A549 (cell line): Measurements from ENCODE around the gene ZNF425. TPM values are rescaled to one million over a fixed set of nuclear protein-coding genes. Genes with fewer than 3 reads are reported as not detected.

Experiments
- ATAC-seq, 2 experiments: fragments of 200-7000 bp in 1 of 2; fragments of >200 bp in 1 of 2; cut with Nextera tagmentation in 1 of 2; cut with Tn5 transposase in 1 of 2; 3 replicates each; pipeline versions ENCODE4 v1.8.0 to v1.9.1; 2018 to 2020; ENCODE audit warnings: mild to moderate bottlenecking in 1 of 2, moderate library complexity in 1 of 2
- CTCF ChIA-PET: fragments of 300-600 bp; sonication (Branson Sonifier 250); formaldehyde crosslinking; extraction: SDS; loops from one replicate; lab custom pipeline; 2021; ENCODE audit warnings: antibody characterized with exemption, inconsistent platforms; lab: Yijun Ruan, JAX
- POLR2A ChIA-PET: fragments of 350-600 bp; formaldehyde crosslinking; extraction: SDS; loops from one replicate; lab custom pipeline; 2021; ENCODE audit warnings: antibody characterized with exemption, inconsistent platforms; lab: Yijun Ruan, JAX
- DNase-seq, 2 experiments: peaks; one replicate each; pipeline versions ENCODE4 v3.0.0 to v3.0.0-alpha.2; 2011 to 2016; ENCODE audit warnings: low read depth in 1 of 2, low spot score in 1 of 2
- FAIRE-seq: peaks from 2 replicates; lab custom pipeline; 2011; peaks lifted over from hg19 to GRCh38; lab: Jason Lieb, UNC
- H3K27ac ChIP-seq, 2 experiments: fragments of >200 bp; sonication (Bioruptor Twin); formaldehyde crosslinking; 3 replicates each; pipeline ENCODE4 v1.5.1; 2016 to 2017
- H3K4me1 ChIP-seq: fragments of >200 bp; sonication (Bioruptor Twin); formaldehyde crosslinking; 3 replicates; pipeline ENCODE4 v1.6.1; 2016
- H3K4me2 ChIP-seq: fragments of >200 bp; sonication (Bioruptor Twin); formaldehyde crosslinking; 3 replicates; pipeline ENCODE4 v1.6.1; 2016
- H3K4me3 ChIP-seq: fragments of >200 bp; sonication (Bioruptor Twin); formaldehyde crosslinking; 3 replicates; pipeline ENCODE4 v1.5.1; 2016
- H3K9me3 ChIP-seq: fragments of >200 bp; sonication (Bioruptor Twin); formaldehyde crosslinking; 3 replicates; pipeline ENCODE4 v1.6.1; 2016
- BHLHE40 ChIP-seq: IDR thresholded peaks from 2 replicates; pipeline ENCODE4 v1.6.1; 2012; ENCODE audit warnings: low read depth, low read length, inconsistent platforms
- CHD2 ChIP-seq: fragments of 150-350 bp; IDR thresholded peaks from 2 replicates; pipeline ENCODE4 v1.6.1; 2014; ENCODE audit warnings: low read length; ENCODE audit not compliant: partially characterized antibody
- EHF ChIP-seq: fragments of 250-450 bp; sonication (Bioruptor Pico); IDR thresholded peaks from 2 replicates; pipeline ENCODE4 v1.5.0; 2020; ENCODE audit warnings: mild to moderate bottlenecking
- EHMT2 ChIP-seq: fragments of 200-600 bp; sonication (generic); IDR thresholded peaks from 2 replicates; pipeline ENCODE4 v1.6.1; 2016; ENCODE audit warnings: antibody characterized with exemption, low read depth, mild to moderate bottlenecking, moderate library complexity
- EP300 ChIP-seq, 2 experiments: fragments of >200 bp; sonication (Bioruptor Twin); formaldehyde crosslinking; IDR thresholded peaks; 2 replicates in 1 of 2; 3 replicates in 1 of 2; pipeline ENCODE4 v1.6.1; 2016 to 2017
- FOSL2 ChIP-seq, 2 experiments: fragments of 450-650 bp in 1 of 2; fragments of >200 bp in 1 of 2; sonication (Bioruptor Twin) in 1 of 2; formaldehyde crosslinking; IDR thresholded peaks; 2 replicates each; pipeline versions ENCODE4 v1.5.0 to v1.6.1; 2016 to 2020; ENCODE audit warnings: mild to moderate bottlenecking in 1 of 2, moderate library complexity in 1 of 2
- FOXS1 ChIP-seq: fragments of 250-450 bp; sonication (Bioruptor Pico); IDR thresholded peaks from 2 replicates; pipeline ENCODE4 v1.5.0; 2020; ENCODE audit warnings: mild to moderate bottlenecking, moderate library complexity
- HOXA7 ChIP-seq: fragments of 250-450 bp; sonication (Bioruptor Pico); IDR thresholded peaks from 2 replicates; pipeline ENCODE4 v1.5.0; 2020; ENCODE audit warnings: mild to moderate bottlenecking, moderate library complexity
- HOXB13 ChIP-seq: fragments of 250-450 bp; sonication (Bioruptor Pico); IDR thresholded peaks from 2 replicates; pipeline ENCODE4 v1.5.0; 2020; ENCODE audit warnings: low read depth, mild to moderate bottlenecking, moderate library complexity
- MYC ChIP-seq: IDR thresholded peaks from 2 replicates; pipeline ENCODE4 v1.6.1; 2012; ENCODE audit warnings: mild to moderate bottlenecking, inconsistent platforms, low read length, improper control_type of control experiment, borderline replicate concordance
- POLR2A ChIP-seq: IDR thresholded peaks from 2 replicates; pipeline ENCODE4 v1.6.1; 2012; ENCODE audit warnings: mild to moderate bottlenecking, low read length
- ZSCAN20 ChIP-seq: fragments of 250-450 bp; sonication (Bioruptor Pico); IDR thresholded peaks from 2 replicates; pipeline ENCODE4 v1.8.0; 2022; ENCODE audit warnings: mild to moderate bottlenecking, moderate library complexity
- WGBS: methylation state at CpG from one replicate; pipeline ENCODE4 v1.1.6; 2017; ENCODE audit errors: missing lambda C conversion rate; 5-methylcytosine and 5-hydroxymethylcytosine counted together
- polyA plus RNA-seq, 4 experiments: library from polyadenylated mRNA; depleted of rRNA in 3 of 4; stranded (reverse); fragments of >200 nt; fragmentation: RNase III in 1 of 4; extraction: RNeasy Plus Mini Kit Qiagen cat#74134 plus additional on column Dnase treatment in 1 of 4; gene quantifications; 2 replicates in 3 of 4; 3 replicates in 1 of 4; pipeline ENCODE4 v1.2.3, GENCODE V29; 2011 to 2017
- TF ChIP-seq, protein P1 (sequence below): fragments of >200 bp; sonication (Bioruptor Twin); formaldehyde crosslinking; IDR thresholded peaks from 3 replicates; pipeline ENCODE4 v1.6.1; 2016
- TF ChIP-seq, protein P2 (sequence below): fragments of >200 bp; sonication (Bioruptor Twin); formaldehyde crosslinking; IDR thresholded peaks from 3 replicates; pipeline ENCODE4 v1.5.1; 2016
- TF ChIP-seq, protein P3 (sequence below): fragments of 450-650 bp; IDR thresholded peaks from 2 replicates; pipeline ENCODE4 v1.6.1; 2014; ENCODE audit warnings: antibody characterized with exemption
- TF ChIP-seq, protein P4 (sequence below): IDR thresholded peaks from 2 replicates; pipeline ENCODE4 v1.6.1; 2012
- TF ChIP-seq, protein P5 (sequence below): IDR thresholded peaks from 2 replicates; pipeline ENCODE4 v1.6.1; 2012; ENCODE audit warnings: low read depth, borderline replicate concordance

Gene ZNF425
- polyA plus RNA-seq, 2 of the 4 experiments (the other 2 are of a cell fraction) = 0.80 to 1.6 TPM

DNA sequence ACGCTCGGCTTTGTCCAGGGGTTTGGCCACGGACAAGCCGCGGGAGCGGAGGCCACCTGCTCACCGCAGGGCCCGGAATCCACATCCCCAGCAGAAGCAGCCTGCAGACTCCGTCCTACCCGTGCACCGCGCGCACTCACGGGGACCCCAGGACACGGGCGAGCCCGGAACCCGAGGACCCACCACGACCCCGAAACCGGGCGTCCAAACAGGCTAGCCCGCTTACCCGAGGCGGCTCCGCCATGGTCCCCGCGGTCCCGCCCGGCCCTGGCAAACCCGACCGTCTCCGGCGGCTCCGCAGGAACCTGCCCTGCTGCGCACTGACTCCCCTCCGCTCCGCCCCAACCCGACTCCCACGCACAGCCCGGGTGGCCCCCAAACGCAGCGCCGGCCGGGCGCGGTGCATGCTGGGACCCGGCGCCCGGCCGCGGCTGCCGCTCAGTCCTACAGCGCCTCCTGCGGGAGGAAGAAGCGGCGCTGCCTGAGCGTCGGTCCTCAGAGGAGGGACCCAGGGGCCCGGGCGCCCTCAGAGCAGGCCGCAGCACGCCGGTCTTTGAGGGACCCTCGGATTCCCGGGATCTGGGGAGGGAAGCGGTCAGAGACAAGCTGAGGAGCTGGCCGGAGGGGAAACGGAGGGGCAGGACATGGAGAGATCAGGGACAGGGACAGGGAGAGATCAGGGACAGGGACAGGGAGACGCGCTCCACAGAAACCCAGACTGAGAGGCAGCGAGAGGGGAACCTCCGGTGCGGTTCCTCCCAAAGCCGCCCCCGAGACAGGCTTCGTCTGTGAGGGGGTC, 35.5 kb downstream of the ZNF425 start, which contains the start of gene ZNF786 (continued):
- TF ChIP-seq, protein P1, sequence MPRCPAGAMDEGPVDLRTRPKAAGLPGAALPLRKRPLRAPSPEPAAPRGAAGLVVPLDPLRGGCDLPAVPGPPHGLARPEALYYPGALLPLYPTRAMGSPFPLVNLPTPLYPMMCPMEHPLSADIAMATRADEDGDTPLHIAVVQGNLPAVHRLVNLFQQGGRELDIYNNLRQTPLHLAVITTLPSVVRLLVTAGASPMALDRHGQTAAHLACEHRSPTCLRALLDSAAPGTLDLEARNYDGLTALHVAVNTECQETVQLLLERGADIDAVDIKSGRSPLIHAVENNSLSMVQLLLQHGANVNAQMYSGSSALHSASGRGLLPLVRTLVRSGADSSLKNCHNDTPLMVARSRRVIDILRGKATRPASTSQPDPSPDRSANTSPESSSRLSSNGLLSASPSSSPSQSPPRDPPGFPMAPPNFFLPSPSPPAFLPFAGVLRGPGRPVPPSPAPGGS = peak; percentile 84; the same call in 1 of the 3 replicates
- TF ChIP-seq ZSCAN20 (CRISPR knock-in tag) (no peak), BHLHE40 (no peak), EHMT2 (no peak)
- TF ChIP-seq, protein P2, sequence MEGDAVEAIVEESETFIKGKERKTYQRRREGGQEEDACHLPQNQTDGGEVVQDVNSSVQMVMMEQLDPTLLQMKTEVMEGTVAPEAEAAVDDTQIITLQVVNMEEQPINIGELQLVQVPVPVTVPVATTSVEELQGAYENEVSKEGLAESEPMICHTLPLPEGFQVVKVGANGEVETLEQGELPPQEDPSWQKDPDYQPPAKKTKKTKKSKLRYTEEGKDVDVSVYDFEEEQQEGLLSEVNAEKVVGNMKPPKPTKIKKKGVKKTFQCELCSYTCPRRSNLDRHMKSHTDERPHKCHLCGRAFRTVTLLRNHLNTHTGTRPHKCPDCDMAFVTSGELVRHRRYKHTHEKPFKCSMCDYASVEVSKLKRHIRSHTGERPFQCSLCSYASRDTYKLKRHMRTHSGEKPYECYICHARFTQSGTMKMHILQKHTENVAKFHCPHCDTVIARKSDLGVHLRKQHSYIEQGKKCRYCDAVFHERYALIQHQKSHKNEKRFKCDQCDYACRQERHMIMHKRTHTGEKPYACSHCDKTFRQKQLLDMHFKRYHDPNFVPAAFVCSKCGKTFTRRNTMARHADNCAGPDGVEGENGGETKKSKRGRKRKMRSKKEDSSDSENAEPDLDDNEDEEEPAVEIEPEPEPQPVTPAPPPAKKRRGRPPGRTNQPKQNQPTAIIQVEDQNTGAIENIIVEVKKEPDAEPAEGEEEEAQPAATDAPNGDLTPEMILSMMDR = peak; percentile 91
- TF ChIP-seq, protein P3, sequence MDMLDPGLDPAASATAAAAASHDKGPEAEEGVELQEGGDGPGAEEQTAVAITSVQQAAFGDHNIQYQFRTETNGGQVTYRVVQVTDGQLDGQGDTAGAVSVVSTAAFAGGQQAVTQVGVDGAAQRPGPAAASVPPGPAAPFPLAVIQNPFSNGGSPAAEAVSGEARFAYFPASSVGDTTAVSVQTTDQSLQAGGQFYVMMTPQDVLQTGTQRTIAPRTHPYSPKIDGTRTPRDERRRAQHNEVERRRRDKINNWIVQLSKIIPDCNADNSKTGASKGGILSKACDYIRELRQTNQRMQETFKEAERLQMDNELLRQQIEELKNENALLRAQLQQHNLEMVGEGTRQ = no peak
- TF ChIP-seq, protein P4, sequence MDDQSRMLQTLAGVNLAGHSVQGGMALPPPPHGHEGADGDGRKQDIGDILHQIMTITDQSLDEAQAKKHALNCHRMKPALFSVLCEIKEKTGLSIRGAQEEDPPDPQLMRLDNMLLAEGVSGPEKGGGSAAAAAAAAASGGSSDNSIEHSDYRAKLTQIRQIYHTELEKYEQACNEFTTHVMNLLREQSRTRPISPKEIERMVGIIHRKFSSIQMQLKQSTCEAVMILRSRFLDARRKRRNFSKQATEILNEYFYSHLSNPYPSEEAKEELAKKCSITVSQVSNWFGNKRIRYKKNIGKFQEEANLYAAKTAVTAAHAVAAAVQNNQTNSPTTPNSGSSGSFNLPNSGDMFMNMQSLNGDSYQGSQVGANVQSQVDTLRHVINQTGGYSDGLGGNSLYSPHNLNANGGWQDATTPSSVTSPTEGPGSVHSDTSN = peak; percentile 60; the same call in 1 of the 2 replicates

DNA sequence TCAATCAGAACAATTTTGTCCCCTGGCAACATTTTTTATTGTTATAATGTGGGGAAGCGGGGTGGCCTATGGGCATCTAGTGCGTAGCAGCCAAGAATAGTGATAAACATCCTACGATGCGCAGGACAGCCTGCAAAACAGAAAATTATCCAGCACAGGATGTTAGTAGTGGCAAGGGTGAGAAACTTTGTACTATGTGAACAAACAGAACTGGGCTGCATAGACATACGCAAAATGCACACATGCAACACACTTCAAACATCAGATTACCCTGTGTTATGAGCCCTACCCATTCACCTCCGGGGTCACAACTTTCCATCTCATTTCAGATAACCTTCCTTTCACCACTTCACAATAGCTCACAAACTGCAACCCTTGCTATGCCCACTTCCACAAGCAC, 38.7 kb downstream of the ZNF425 start:
- 94% methylated on average over 6 of the region's 6 CpGs for WGBS
- ATAC-seq = no peak
- CTCF ChIA-PET = interaction anchor here (0.6 to 2.4 kb wide), 6 partner anchors 16 to 572 kb away, joined by 3 to 9 read pairs (median 3); no protein-coding TSS in a partner anchor
- POLR2A ChIA-PET = no interaction called here
- Histone ChIP-seq H3K4me2 (no peak overlapping the region), H3K4me3 (no peak overlapping the region), H3K27ac (no peak overlapping the region), H3K4me1 (peaks cover 5% of the 10 kb centered on the region; the same call in 1 of the 3 replicates), H3K9me3 (peaks cover 8% of the 10 kb centered on the region; the same call in 2 of the 3 replicates)
- FAIRE-seq = no peak
- no peak for TF ChIP-seq EP300 (IDR thresholded peaks at IDR 0.05)
- DNase-seq = no peak

DNA sequence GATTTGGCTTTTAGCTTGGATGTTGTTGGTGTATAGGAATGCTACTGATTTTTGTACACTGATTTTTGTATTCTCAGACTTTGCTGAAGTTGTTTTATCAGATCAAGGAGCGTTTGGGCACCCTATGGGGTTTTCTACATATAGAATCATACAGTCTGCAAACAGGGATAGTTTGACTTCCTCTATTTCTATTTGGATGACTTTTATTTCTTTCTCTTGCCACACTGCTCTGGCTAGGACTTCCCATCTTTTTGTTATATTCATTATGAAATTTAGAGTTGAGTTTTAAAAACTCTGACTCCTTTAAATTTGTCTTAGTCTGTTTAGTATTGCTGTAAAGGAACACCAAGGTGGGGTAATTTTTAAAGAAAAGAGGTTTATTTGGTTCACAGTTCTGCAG, 40.3 kb downstream of the ZNF425 start:
- H3K4me1 ChIP-seq = peaks cover 5% of the 10 kb centered on the region; the same call in 1 of the 3 replicates
- no peak overlapping the region for H3K4me3 ChIP-seq
- TF ChIP-seq FOSL2 (IDR thresholded peaks at IDR 0.05) (no peak), FOSL2 (CRISPR knock-in tag; IDR thresholded peaks at IDR 0.05) (no peak), MYC (no peak), CHD2 (no peak), HOXB13 (CRISPR knock-in tag) (no peak), POLR2A (no peak), FOXS1 (CRISPR knock-in tag) (no peak), HOXA7 (no peak), BHLHE40 (no peak), EHF (CRISPR knock-in tag) (no peak)
- TF ChIP-seq, protein P5, sequence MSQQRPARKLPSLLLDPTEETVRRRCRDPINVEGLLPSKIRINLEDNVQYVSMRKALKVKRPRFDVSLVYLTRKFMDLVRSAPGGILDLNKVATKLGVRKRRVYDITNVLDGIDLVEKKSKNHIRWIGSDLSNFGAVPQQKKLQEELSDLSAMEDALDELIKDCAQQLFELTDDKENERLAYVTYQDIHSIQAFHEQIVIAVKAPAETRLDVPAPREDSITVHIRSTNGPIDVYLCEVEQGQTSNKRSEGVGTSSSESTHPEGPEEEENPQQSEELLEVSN = no peak
- TF ChIP-seq, all 56 proteins: peak for 0
- DNase-seq = no peak
- Histone ChIP-seq H3K4me2 (no peak overlapping the region), H3K27ac (no peak overlapping the region), H3K9me3 (peaks cover 8% of the 10 kb centered on the region; the same call in 2 of the 3 replicates)
- WGBS = 85% methylated on average over 1 of the region's 1 CpG
- FAIRE-seq = no peak
- ChIA-PET CTCF (interaction anchor here (1.6 to 3.1 kb wide), 3 partner anchors 9 to 21 kb away, joined by 3 to 27 read pairs (median 9); no protein-coding TSS in a partner anchor), POLR2A (no interaction called here)
- no peak for ATAC-seq
